IMR-90 (cell line): Measurements from ENCODE around the gene BEAN1.

Source experiments
- CHD1 ChIP-seq: IDR thresholded peaks from 2 replicates; pipeline ENCODE4 v1.6.1; 2012; ENCODE audit warnings: low read depth, low read length, improper control_type of control experiment
- CTCF ChIP-seq: conservative IDR thresholded peaks from 2 replicates; pipeline ENCODE4 v1.5.1; 2012; ENCODE audit warnings: mild to moderate bottlenecking, low read depth, low read length, improper control_type of control experiment
- MXI1 ChIP-seq: IDR thresholded peaks from 2 replicates; pipeline ENCODE4 v1.6.1; 2012; ENCODE audit warnings: low read depth, mild to moderate bottlenecking, low read length, moderate library complexity, borderline replicate concordance
- NFE2L2 ChIP-seq: fragments of 150-350 bp; IDR thresholded peaks from 2 replicates; pipeline ENCODE4 v1.6.1; 2016; ENCODE audit warnings: low read depth, mild to moderate bottlenecking, low read length
- POLR2A ChIP-seq: IDR thresholded peaks from 2 replicates; pipeline ENCODE4 v1.6.1; 2012; ENCODE audit warnings: mild to moderate bottlenecking, low read depth, low read length

GRCh38 chr16:66495440-66495839, 68.3 kb downstream of the BEAN1 start:
- TF ChIP-seq POLR2A (no peak), CTCF (no peak), CHD1 (no peak), MXI1 (no peak), NFE2L2 (no peak)
